ENCODE results near the gene EIF3A. TPM values are rescaled to one million over a fixed set of nuclear protein-coding genes. Genes with fewer than 3 reads are reported as not detected.

The EIF3A gene, protein sequence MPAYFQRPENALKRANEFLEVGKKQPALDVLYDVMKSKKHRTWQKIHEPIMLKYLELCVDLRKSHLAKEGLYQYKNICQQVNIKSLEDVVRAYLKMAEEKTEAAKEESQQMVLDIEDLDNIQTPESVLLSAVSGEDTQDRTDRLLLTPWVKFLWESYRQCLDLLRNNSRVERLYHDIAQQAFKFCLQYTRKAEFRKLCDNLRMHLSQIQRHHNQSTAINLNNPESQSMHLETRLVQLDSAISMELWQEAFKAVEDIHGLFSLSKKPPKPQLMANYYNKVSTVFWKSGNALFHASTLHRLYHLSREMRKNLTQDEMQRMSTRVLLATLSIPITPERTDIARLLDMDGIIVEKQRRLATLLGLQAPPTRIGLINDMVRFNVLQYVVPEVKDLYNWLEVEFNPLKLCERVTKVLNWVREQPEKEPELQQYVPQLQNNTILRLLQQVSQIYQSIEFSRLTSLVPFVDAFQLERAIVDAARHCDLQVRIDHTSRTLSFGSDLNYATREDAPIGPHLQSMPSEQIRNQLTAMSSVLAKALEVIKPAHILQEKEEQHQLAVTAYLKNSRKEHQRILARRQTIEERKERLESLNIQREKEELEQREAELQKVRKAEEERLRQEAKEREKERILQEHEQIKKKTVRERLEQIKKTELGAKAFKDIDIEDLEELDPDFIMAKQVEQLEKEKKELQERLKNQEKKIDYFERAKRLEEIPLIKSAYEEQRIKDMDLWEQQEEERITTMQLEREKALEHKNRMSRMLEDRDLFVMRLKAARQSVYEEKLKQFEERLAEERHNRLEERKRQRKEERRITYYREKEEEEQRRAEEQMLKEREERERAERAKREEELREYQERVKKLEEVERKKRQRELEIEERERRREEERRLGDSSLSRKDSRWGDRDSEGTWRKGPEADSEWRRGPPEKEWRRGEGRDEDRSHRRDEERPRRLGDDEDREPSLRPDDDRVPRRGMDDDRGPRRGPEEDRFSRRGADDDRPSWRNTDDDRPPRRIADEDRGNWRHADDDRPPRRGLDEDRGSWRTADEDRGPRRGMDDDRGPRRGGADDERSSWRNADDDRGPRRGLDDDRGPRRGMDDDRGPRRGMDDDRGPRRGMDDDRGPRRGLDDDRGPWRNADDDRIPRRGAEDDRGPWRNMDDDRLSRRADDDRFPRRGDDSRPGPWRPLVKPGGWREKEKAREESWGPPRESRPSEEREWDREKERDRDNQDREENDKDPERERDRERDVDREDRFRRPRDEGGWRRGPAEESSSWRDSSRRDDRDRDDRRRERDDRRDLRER (N-terminal part only)
- 80.8 and 80.9 TPM in 2 replicates for total RNA-seq

DNA sequence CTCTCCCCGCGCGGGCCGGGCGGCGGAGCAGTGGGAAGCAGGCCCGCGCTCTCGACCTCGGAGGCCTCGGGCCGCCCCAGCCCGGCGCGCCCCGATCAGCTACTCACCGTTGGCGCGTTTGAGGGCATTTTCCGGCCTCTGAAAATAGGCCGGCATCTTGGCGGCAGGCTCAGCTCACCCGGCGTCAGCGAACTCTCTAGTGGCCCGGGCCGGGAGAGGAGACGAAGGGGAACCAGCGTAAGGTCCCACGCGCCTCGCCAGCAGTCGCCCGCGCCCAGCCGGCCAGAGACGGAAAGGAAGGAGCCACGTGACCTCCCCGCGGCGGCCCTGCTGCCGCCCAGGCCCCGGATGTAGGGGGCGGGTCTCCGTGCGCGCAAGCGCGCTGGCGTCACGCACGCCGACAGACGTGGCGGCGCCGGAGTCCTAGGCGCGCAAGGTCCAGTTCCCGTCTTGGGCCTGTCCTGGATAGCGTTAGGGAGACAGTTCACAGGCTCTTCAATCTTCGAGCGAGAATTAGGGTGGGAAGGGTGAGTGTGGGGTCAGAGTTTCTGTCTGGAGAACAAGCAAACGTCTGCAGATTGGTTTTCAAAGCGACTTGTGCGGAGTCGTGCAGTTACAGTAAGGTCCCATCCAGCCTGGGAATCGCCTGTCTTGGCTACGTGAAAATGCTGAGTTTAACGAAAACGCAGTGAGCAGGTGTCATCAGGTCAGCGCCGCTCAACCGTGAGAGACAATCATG is at the start of gene EIF3A:
EIF3A (minus strand) TSS at position 297 of the 739 bp plus-strand sequence; CDS start at position 156, 141 bp downstream.

DNA sequence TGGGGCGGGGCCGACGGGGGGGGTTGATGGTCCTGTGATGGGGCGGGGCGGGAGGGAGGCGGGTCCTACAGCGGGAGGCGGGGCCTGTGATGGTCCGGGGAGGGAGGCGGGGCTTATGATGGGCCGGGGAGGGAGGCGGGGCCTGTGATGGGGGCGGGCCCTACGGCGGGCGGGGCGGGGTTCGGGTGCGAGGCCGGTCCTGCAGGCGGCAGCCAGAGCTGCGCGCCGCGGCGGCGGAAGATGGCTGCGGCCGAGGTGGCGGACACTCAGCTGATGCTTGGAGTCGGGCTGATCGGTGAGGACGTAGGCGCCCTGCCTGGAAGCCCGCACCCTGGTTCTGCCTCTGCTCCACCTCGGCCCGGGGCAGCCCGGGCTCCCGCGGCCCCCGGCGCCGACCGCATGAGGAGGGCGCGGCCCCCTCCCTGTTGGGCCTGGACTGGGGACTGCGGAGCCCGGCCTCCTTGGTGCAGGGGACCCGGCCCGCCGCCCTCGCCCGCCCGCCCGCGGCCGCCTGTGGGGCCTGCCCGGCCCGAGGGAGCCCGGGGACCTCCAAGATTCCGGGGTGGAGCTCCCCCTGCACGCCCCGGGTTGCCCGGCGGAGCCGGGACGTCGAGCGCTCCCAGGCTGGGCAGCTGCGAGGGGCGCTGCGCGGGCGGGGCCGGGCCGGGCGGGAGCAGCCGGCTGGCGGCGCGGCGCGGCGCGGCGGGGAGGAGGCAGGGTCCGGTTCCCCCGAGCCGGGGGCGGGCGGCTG is 23.5 kb upstream of the EIF3A start, which contains the start of gene DENND10:
DENND10 (plus strand) TSS at position 211 of the 751 bp plus-strand sequence; CDS start at position 241, 30 bp downstream.

DNA sequence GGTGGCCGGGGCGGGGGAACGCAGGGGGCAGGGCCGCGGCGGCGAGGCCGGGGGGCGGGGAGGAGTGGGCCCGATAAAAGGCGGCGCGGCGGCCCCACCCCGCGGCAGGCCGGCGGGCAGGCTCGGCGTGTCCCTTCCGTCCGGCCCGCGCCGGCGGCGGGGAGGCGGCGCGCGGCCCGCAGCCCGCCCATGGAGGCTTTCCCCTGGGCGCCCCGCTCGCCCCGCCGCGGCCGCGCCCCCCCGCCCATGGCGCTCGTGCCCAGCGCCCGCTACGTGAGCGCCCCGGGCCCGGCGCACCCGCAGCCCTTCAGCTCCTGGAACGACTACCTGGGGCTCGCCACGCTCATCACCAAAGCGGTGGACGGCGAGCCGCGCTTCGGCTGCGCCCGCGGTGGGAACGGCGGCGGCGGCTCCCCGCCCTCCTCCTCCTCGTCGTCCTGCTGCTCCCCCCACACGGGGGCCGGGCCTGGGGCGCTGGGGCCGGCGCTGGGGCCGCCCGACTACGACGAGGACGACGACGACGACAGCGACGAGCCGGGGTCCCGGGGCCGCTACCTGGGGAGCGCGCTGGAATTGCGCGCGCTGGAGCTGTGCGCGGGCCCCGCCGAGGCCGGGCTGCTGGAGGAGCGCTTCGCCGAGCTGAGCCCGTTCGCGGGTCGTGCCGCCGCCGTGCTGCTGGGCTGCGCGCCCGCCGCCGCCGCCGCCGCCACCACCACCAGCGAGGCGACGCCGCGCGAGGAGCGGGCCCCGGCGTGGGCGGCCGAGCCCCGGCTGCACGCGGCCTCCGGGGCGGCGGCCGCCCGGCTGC is 50.8 kb downstream of the EIF3A start, which contains the start of gene NANOS1:
NANOS1 (plus strand) TSS at position 102 of the 808 bp plus-strand sequence; CDS start at position 190, 88 bp downstream.

Other genes starting within 250 kb of the EIF3A start
- gene NANOS1, start 51.1 kb downstream of the EIF3A start, total RNA-seq: 0.13 and 0.25 TPM in 2 replicates
- gene DENND10, start 23.3 kb upstream of the EIF3A start, total RNA-seq: 49.9 and 53.4 TPM in 2 replicates
- 18.8 and 36.4 TPM in 2 replicates for gene SFXN4, start 84.9 kb upstream of the EIF3A start, total RNA-seq
- gene PRDX3, start 98.0 kb upstream of the EIF3A start, total RNA-seq: 234 and 236 TPM in 2 replicates
- 27.1 and 31.2 TPM in 2 replicates for gene GRK5, start 126.8 kb upstream of the EIF3A start, total RNA-seq